WERI-Rb-1 (cell line): ENCODE measurements around the gene SGMS1.
"Not testable (repeated sequence)": the region's sequence is repeated elsewhere in the genome, so short reads cannot be mapped to it uniquely, and the experiment has no call there.

Source experiments
- DNase-seq: peaks from one replicate; pipeline ENCODE4 v3.0.0-alpha.2; 2020
- H3K27ac ChIP-seq: fragments of 250-450 bp; sonication (Bioruptor Pico); 2 replicates; pipeline ENCODE4 v1.5.1; 2020; ENCODE audit warnings: mild to moderate bottlenecking, moderate library complexity
- H3K27me3 ChIP-seq: fragments of 250-450 bp; sonication (Bioruptor Pico); 2 replicates; pipeline ENCODE4 v1.5.1; 2021; ENCODE audit warnings: mild to moderate bottlenecking, low read depth, moderate library complexity; ENCODE audit not compliant: insufficient read depth, severe bottlenecking
- H3K36me3 ChIP-seq: fragments of 250-450 bp; sonication (Bioruptor Pico); 2 replicates; pipeline ENCODE4 v1.5.1; 2020; ENCODE audit warnings: mild to moderate bottlenecking, moderate library complexity
- H3K4me3 ChIP-seq: 2 replicates; pipeline ENCODE4 v1.5.1; 2011; ENCODE audit warnings: low read depth, mild to moderate bottlenecking, control low read depth, low read length
- H3K9me3 ChIP-seq: fragments of 250-450 bp; sonication (Bioruptor Pico); 2 replicates; pipeline ENCODE4 v1.5.1; 2021; ENCODE audit warnings: mild to moderate bottlenecking, moderate library complexity; ENCODE audit not compliant: severe bottlenecking
- TF ChIP-seq, protein P1 (sequence below): IDR thresholded peaks from 2 replicates; pipeline ENCODE4 v1.5.1; 2011; ENCODE audit warnings: low read depth, mild to moderate bottlenecking, control low read depth, inconsistent platforms, low read length

Gene SGMS1

DNA sequence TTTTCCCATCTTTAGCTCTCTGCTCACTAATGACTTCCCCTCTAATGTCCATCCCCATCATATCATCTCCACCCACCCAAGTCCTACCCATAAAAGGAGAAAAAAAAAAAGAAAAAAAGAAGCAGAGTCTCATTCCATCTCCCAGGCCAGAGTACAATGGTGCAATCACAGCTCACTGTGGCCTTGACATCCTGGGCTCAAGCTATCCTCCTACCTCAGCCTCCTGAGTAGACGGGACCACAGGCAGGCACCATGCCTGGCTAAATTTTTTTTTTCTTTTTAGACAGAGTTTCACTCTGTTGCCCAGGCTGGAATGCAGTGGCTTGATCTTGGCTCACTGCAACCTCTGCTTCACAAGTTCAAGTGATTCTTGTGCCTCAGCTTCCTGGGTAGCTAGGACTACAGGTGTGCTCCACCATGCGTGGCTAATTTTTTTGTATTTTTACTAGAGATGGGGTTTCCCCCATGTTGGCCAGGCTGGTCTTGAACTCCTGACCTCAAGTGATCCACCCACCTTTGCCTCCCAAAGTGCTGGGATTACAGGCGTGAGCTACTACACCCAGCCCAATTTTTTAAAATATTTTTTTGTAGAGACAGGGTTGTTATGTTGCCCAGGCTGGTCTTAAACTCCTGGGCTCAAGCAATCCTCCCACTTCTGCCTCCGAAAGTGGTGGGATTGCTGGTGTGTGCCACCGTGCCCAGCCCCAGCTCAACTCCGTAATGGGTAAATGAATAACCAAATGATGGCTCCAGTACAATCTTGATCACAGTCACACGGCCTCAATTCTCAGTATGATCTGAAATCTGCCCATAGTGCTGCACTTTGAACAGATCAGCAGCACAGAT lies 24.6 kb upstream of the SGMS1 start:
- TF ChIP-seq, protein P1, sequence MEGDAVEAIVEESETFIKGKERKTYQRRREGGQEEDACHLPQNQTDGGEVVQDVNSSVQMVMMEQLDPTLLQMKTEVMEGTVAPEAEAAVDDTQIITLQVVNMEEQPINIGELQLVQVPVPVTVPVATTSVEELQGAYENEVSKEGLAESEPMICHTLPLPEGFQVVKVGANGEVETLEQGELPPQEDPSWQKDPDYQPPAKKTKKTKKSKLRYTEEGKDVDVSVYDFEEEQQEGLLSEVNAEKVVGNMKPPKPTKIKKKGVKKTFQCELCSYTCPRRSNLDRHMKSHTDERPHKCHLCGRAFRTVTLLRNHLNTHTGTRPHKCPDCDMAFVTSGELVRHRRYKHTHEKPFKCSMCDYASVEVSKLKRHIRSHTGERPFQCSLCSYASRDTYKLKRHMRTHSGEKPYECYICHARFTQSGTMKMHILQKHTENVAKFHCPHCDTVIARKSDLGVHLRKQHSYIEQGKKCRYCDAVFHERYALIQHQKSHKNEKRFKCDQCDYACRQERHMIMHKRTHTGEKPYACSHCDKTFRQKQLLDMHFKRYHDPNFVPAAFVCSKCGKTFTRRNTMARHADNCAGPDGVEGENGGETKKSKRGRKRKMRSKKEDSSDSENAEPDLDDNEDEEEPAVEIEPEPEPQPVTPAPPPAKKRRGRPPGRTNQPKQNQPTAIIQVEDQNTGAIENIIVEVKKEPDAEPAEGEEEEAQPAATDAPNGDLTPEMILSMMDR, result no peak
- no peak for DNase-seq
- Histone ChIP-seq H3K9me3 (no peaks in the 10 kb centered on the region), H3K27me3 (no peaks in the 10 kb centered on the region), H3K27ac (no peak overlapping the region), H3K36me3 (no peaks in the 10 kb centered on the region), H3K4me3 (no peak overlapping the region)

DNA sequence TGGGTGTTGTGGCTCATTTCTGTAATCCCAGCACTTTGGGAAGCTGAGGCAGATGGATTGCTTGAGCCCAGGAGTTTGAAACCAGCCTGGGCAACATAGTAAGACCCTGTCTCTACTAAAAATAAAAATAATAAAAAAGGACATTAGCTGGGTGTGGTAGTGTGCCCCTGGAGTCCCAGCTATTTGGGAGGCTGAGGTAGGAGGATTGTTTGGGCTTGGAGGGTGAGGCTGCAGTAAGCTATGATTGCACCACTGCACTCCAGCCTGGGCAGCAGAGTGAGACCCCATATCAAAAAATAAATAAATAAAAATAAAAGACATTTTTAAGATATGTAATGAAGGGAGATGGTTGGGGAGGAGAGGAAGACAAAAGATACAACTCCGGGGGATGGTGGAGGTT lies 23.6 kb upstream of the SGMS1 start:
- not testable (repeated sequence) for DNase-seq, H3K27me3 ChIP-seq

DNA sequence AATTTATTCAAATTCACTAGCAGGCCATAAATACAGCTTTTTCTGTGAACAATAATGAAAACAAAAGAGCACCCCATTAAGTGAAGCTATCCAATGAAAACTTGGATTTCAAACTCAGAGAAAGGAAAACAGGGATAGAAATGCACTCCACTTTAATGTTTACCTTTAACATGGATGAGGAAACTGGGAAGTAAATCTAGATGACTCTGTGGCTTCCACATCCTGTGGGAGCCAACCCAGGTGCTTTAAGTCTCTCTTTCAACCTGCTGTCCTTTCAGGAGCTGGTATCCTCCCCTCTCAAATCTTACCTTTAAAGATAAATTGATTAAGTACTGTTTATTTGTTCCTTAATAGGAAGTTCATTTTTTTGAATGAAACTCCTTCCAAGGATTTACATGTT lies 21.5 kb upstream of the SGMS1 start:
- Histone ChIP-seq H3K27ac (no peak overlapping the region), H3K4me3 (no peak overlapping the region), H3K27me3 (no peaks in the 10 kb centered on the region), H3K36me3 (no peaks in the 10 kb centered on the region), H3K9me3 (no peaks in the 10 kb centered on the region)
- TF ChIP-seq, protein P1, result no peak
- no peak for DNase-seq

More for the DNA sequence above, 23.6 kb upstream of the SGMS1 start:
- H3K27ac ChIP-seq, H3K36me3 ChIP-seq, H3K9me3 ChIP-seq, H3K4me3 ChIP-seq: not testable (repeated sequence)

DNA sequence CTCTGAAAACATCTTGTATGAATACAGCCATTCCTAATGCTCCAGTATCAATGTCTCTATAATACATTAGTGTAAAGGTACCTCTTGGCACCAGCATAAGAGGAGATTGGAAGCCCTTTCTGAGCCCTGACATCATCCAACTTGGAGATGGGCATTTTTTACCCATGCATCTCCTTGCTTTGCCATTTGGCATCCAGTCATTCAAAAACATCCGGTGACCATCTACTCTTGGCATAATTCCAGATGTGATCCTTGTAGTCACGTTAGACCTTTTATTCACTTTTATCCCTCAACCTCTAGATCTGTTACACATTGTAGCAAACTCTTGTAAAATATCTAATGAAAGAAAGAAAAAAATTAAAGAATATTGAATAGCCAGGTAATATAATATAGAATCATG lies 17.9 kb upstream of the SGMS1 start:
- no peaks in the 10 kb centered on the region for H3K36me3 ChIP-seq
- H3K4me3 ChIP-seq, result no peak overlapping the region
- no peak for DNase-seq
- no peak overlapping the region for H3K27ac ChIP-seq
- H3K27me3 ChIP-seq, result no peaks in the 10 kb centered on the region
- TF ChIP-seq, protein P1, result no peak
- H3K9me3 ChIP-seq, result no peaks in the 10 kb centered on the region

DNA sequence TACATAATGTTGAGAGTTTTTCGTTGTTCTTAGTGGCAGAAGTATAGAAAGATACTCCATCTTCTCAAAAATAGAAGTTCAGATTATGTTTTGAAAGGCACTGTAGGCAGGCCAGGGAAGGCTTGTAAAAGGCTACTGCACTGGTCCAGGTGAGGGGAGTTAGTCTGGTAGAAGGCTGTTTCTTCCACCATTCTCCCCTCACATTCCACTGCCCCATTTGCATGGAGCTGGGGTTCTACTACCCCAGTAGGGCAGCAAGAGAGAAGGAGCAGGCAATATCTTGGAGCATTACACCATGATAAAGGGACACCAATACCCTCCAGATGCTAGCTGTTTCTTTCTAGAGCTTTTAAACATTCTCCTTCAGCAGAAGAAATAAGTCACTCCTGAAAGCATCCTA lies 16.5 kb upstream of the SGMS1 start:
- H3K4me3 ChIP-seq, result no peak overlapping the region
- H3K27me3 ChIP-seq, result no peaks in the 10 kb centered on the region
- no peaks in the 10 kb centered on the region for H3K36me3 ChIP-seq
- DNase-seq, result no peak
- H3K9me3 ChIP-seq, result no peaks in the 10 kb centered on the region
- no peak overlapping the region for H3K27ac ChIP-seq
- TF ChIP-seq, protein P1, result no peak

DNA sequence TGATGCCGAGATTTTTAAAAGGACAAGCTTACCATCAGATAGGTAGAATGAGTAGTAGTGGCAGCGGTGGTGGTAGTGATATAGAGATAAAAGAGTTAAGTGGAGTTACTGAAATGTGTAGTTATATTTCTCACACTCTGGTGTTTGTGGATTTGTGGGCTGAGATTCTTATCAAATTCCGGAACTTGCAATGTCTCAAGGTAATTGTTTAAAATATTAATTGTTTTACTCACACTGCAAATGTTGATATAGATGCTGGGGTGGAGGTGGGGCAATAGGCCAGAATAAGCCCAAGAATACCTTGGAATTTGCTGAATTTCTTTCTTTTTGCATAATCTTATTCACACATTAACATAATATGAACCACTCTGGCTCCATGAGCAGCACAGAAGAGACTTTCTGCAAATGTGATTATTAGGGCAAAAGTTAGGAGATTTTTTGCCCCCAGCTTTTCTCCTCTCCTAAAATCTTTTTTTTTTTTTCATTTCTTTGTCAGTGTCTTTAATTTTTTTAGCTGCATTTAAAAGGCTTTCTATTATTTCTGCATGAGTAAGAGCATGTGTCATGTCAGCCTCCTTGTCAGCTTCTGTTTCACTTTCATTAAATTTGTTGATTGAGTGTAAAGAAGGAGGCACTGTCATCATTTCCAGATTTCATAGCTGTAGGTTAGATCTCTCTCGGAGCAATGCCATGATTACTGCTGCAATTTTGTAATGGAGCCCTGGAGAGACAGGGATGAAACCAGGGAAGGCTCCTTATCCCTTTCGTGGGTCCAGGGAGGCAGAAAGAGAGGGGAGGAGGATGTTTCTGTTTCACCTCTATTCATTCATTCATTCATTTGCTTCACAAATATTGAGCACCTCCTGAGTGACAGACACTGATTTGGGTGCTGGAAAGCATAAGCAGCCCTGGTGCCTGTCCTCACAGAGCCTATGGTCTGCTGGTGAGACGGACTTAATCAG lies 13.1 kb upstream of the SGMS1 start:
- H3K36me3 ChIP-seq, result no peaks in the 10 kb centered on the region
- no peaks in the 10 kb centered on the region for H3K9me3 ChIP-seq
- DNase-seq, result no peak
- H3K27ac ChIP-seq, result no peak overlapping the region
- TF ChIP-seq, protein P1, result no peak
- no peaks in the 10 kb centered on the region for H3K27me3 ChIP-seq
- H3K4me3 ChIP-seq, result no peak overlapping the region
